Endothelial cell of coronary artery (primary cell): ENCODE results near the gene PTDSS2. TPM values are rescaled to one million over a fixed set of nuclear protein-coding genes. Genes with fewer than 3 reads are reported as not detected.

Source experiments
- total RNA-seq: library from RNA; depleted of rRNA; stranded (reverse); fragments of >200 nt; gene quantifications from 2 replicates; pipeline ENCODE4 v1.2.3, GENCODE V29; 2014

The PTDSS2 gene
- total RNA-seq = 33.9 and 34.7 TPM in 2 replicates

DNA sequence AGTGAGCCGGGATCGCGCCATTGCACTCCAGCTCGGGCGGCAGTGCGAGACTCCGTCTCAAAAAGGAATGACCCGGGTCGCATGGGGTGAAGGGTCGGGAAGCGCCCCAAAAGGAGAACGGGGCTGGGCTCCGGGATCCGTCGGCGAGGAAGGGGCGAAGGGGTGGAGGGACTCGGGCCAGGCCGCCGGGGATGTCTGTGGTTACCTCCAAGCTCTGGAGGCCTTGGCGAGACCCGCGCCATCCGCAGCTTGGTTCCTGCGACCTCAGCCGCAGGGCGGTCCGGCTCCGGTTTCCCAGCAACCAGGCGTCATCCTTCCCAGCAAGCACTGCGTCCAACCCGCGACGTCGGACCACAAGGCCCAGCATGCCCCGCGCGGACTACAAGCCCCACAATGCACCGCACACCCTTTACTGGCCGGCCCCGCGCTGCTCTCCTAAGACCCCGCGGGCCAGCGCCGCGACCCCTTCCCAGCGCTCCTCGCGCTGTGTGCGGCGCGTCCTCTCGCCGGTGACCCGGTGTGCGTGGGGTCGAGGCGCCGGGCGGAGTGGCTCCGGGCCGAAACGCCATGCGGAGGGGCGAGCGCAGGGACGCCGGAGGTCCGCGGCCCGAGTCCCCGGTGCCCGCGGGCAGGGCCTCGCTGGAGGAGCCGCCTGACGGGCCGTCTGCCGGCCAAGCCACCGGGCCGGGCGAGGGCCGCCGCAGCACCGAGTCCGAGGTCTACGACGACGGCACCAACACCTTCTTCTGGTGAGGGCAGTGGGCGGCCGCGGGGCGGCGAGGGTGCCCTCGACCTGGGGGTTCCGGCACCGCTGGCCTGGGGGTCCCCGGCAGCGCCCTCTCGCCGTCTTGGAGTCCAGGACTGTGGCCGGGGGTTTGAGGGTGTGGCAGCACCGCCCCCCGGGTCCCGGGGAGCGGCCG lies at the start of gene PTDSS2:
Gene PTDSS2 (plus strand): TSS at position 391 of the 920 bp plus-strand sequence. CDS start 177 bp downstream, at position 568.

DNA sequence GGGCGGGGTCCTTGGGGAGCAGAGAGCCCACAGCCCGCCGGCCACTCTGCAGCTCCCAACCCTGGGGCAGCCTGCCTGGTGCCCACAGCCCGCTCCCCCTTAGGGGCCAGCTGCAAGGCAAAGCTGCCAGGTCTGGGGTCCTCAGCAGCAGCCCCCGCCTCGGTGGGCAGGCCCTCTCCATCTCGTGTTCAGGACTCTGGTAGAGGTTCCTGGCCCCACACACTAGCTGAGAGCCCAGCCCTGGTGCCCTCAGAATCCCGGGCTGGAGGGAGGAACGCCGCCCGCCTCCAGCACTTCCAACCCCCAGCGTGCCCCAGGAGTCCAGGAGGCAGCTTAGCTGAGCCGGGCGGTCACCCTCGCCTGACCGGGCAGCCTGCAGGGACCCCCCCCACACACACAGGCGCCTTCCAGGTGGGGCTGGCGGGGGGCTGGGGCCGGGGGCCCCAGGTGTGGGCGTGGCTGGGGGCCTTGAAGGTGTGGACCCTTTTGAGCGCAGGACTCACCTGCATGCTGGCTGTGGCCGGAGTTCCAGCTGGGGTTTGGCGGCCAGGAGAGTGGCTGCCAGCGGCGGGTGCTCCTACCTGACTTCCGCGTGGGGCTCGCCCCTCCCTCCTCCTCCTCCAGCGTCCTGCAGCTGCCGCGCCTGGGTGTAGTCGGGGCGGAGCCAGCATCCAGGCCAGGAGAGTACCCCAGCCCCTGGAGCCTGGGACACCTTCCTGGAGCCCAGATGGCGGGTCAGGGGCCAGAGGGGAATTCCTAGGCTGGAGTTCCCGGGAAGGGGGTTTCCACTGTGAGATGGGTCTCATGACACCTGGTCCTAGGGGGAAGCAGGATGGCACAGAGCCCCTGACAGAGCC lies 8.4 kb upstream of the PTDSS2 start, which contains the start of gene ANO9:
Gene ANO9 (minus strand): TSS at position 594 of the 857 bp plus-strand sequence. CDS start 85 bp downstream, at position 509.

DNA sequence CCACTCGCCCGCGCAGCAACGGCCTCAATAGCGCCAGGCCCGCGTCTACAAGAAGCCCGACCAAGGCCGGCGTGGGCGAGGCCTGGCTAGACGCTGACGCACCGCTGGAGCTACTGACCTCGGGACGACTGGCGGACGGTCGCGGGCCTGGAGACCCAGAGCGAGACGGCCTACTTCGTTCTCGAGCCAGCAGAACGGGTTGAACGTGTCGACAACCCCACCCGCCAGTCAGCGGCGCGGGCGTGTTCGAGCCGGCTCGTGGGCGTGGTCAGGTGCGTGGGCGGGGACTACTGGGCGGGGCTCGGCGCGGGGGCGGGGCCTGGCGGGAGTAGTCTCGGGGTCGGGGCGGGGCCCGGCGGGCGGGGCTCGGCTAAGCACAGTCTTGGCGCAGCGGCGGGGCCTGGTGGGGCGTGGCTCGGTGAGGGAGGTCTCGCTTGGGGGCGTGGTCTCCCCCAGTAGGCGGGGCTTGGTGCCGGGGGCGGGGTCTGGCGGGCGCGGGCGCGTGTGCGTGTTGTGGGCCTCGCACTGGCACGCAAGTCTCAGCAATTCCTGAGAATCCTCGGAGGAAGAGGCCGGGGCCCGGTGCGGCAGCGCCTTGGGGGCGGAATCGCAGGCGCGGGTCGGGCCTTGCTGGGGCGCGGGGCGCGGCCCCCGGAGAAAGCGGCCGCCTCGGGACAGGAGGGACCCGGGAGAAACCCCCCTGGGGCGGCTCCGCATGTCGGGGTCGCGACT lies 57.1 kb downstream of the PTDSS2 start, which contains the start of gene RNH1:
Gene RNH1 (minus strand): TSS at position 248 of the 732 bp plus-strand sequence. CDS start 5,080 bp downstream, outside the sequence.

DNA sequence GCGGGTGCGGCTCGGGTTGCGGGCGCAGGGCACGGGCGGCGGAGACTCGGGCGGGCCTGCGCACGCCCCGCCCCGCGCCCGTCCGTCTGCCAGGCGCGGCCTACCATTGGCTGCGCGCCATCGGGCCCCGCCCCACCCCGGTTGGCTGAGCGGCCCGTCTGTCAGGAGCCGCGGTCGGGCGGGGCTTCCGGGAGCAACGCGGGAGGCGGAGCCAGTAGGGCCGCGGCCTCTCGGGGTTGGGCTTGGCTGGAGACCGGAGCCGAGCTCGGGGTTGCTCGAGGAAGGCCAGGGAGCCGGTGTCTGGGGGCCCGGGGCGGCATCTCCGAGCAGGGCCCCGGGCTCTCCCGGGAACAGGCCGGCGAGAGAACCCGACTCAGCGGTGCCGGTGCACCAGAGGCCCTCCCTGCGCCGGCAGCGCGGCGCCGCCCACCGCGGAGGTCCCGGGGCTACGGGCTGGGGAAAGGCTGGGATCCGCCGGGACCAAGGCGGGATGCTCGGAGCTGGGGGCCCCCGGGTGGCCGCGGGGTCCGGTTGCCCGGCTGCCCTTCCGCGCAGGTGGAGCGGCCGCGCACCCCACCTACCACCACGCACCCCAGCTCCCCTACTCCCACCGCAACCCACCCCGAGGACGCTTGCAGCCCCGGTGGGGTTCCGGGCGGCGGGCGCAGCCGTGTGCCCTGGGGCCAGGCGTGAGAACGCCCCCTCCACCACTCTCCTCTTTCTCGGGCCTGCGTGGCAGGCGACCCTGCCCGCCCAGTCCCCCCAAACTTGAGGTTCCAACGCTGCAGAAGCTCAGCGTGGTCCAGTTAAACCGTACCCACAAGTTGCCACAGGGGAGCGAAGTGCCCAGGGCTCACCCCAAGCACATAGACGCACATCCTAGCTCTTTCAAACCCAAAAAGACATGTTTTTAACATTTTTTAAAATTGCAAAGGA lies 85.7 kb downstream of the PTDSS2 start, which contains the start of gene HRAS:
Gene HRAS (minus strand): TSS at position 58 of the 936 bp plus-strand sequence.

DNA sequence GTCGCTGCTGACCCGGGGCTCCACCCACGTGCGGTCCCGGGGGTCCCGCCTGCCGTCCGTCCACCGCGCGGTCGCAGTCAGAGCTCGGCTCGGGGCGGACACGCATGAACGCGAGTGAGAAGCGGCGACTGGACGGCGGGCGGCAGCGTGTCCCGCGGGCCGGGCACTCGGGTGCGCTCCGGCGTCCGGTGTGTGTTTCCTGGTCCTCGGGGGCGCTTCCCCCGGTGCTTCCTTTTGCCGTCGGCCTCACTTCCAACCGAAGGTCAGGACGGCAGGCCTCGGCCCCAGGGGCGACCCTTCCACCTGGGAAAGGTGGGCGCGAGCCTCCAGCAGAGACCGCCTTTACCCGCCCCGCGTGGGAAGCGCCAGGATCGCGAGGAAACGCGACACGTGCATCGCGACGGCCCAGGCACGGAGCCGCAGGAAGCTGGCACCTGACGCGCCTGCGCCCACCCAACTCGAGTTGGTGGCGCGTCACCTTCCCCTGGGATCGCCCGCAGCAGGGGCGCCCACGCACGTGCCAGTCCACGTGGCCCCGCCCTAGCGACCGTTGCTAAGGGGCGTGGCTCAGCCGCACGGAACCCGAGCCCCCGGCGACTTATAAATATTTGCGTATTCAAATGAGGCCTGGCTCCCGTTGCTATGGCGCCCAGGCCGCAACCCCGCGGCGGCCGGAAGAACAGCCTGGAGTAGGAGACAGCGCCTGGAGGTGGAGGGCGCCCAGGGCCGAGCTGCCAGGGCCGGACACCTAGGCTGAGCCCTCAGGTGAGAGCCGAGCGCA lies 87.0 kb downstream of the PTDSS2 start, which contains the start of gene LRRC56:
Gene LRRC56 (plus strand): TSS at position 687 of the 781 bp plus-strand sequence. CDS start 3,158 bp downstream, outside the sequence.

Other genes starting within 250 kb of the PTDSS2 start
- 10.0 and 17.7 TPM in 2 replicates for gene BET1L, start 242.9 kb upstream of the PTDSS2 start, total RNA-seq
- 152 and 204 TPM in 2 replicates for gene RIC8A, start 242.6 kb upstream of the PTDSS2 start, total RNA-seq
- 4.9 and 6.6 TPM in 2 replicates for gene SIRT3, start 213.9 kb upstream of the PTDSS2 start, total RNA-seq
- gene PSMD13, start 213.3 kb upstream of the PTDSS2 start, total RNA-seq = 223 and 325 TPM in 2 replicates
- gene NLRP6, start 171.9 kb upstream of the PTDSS2 start, total RNA-seq = not detected in 2 replicates
- gene PGGHG, start 161.2 kb upstream of the PTDSS2 start, total RNA-seq = 7.7 and 18.4 TPM in 2 replicates
- not detected in 2 replicates for gene IFITM5, start 150.8 kb upstream of the PTDSS2 start, total RNA-seq
- gene IFITM2, start 142.5 kb upstream of the PTDSS2 start, total RNA-seq = 29.3 and 48.9 TPM in 2 replicates
- gene IFITM1, start 136.2 kb upstream of the PTDSS2 start, total RNA-seq = 2.1 and 8.3 TPM in 2 replicates
- 30.3 and 64.5 TPM in 2 replicates for gene IFITM3, start 129.4 kb upstream of the PTDSS2 start, total RNA-seq
- gene B4GALNT4, start 80.8 kb upstream of the PTDSS2 start, total RNA-seq = 2.5 and 4.6 TPM in 2 replicates
- 0.09 and 1.3 TPM in 2 replicates for gene PKP3, start 56.1 kb upstream of the PTDSS2 start, total RNA-seq
- gene SIGIRR, start 35.3 kb upstream of the PTDSS2 start, total RNA-seq = 28.6 and 35.5 TPM in 2 replicates
- gene ANO9, start 8.3 kb upstream of the PTDSS2 start, total RNA-seq = 0.09 TPM in 2 replicates
- 203 and 307 TPM in 2 replicates for gene RNH1, start 57.0 kb downstream of the PTDSS2 start, total RNA-seq
- gene HRAS, start 85.3 kb downstream of the PTDSS2 start, total RNA-seq = 77.6 and 97.3 TPM in 2 replicates
- gene LRRC56, start 87.2 kb downstream of the PTDSS2 start, total RNA-seq = 0.27 and 0.47 TPM in 2 replicates
- gene LMNTD2, start 110.5 kb downstream of the PTDSS2 start, total RNA-seq = 0.36 and 1.1 TPM in 2 replicates
- gene RASSF7, start 110.7 kb downstream of the PTDSS2 start, total RNA-seq = 10.4 and 14.9 TPM in 2 replicates
- 25.6 and 33.3 TPM in 2 replicates for gene PHRF1, start 126.2 kb downstream of the PTDSS2 start, total RNA-seq
- gene IRF7, start 165.7 kb downstream of the PTDSS2 start, total RNA-seq = 10.4 and 11.3 TPM in 2 replicates
- not detected in 2 replicates for gene CDHR5, start 174.7 kb downstream of the PTDSS2 start, total RNA-seq
- not detected in 2 replicates for gene SCT, start 176.9 kb downstream of the PTDSS2 start, total RNA-seq
- gene DRD4, start 187.0 kb downstream of the PTDSS2 start, total RNA-seq = not detected in 2 replicates
- 39.4 and 44.8 TPM in 2 replicates for gene DEAF1, start 244.9 kb downstream of the PTDSS2 start, total RNA-seq
- 5.5 and 6.2 TPM in 2 replicates for gene TMEM80, start 245.5 kb downstream of the PTDSS2 start, total RNA-seq